Ovary (tissue), 9 donors: Measurements from ENCODE around the gene CENPX. TPM values are rescaled to one million over a fixed set of nuclear protein-coding genes. Genes with fewer than 3 reads are reported as not detected.
A peak's percentile ranks its signal among the peaks of the same experiment; 100 is the strongest.

ENCODE experiments used
- DNase-seq, 5 donors: peaks; one replicate each; pipeline ENCODE4 v3.0.0-alpha.2; 2019 to 2020
- H3K27ac ChIP-seq, 2 donors: fragments of 200-600 bp; one replicate each; pipeline versions ENCODE4 v1.5.1 to v1.8.0; 2019 to 2022
- H3K27me3 ChIP-seq: fragments of 200-600 bp; one replicate; pipeline ENCODE4 v1.8.0; 2022
- H3K36me3 ChIP-seq: fragments of 200-600 bp; sonication (generic); one replicate; pipeline ENCODE4 v1.5.1; 2019
- H3K4me1 ChIP-seq: one replicate; pipeline ENCODE4 v1.8.1; 2013; ENCODE audit warnings: mild to moderate bottlenecking, moderate library complexity; ENCODE audit not compliant: insufficient read depth
- H3K4me3 ChIP-seq: fragments of 200-600 bp; sonication (generic); one replicate; pipeline ENCODE4 v1.5.1; 2017
- H3K9me3 ChIP-seq, 2 donors: fragments of 200-600 bp in 1 of 2; sonication (generic) in 1 of 2; one replicate each; pipeline versions ENCODE4 v1.5.1 to v1.8.1; 2013 to 2019; ENCODE audit warnings: mild to moderate bottlenecking in 1 of 2, moderate library complexity in 1 of 2
- CTCF ChIP-seq, 3 donors: fragments of 450-650 bp in 2 of 3; fragments of 200-600 bp in 1 of 3; IDR thresholded peaks; one replicate each; pipeline versions ENCODE4 v1.5.1 to v1.8.0; 2016 to 2022; ENCODE audit warnings: antibody characterized with exemption in 3 of 3, mild to moderate bottlenecking in 1 of 3
- EP300 ChIP-seq: sonication (generic); formaldehyde crosslinking; IDR thresholded peaks from one replicate; pipeline ENCODE4 v1.6.1; 2017; ENCODE audit warnings: antibody characterized with exemption
- POLR2A ChIP-seq: fragments of 450-650 bp; IDR thresholded peaks from one replicate; pipeline ENCODE4 v1.6.1; 2017; ENCODE audit warnings: antibody characterized with exemption, mild to moderate bottlenecking, moderate library complexity
- WGBS, 3 donors: extraction: QIAGEN DNeasy Blood & Tissue Kit in 1 of 3; methylation state at CpG; one replicate each; pipeline versions ENCODE4 v1.1.5 to v1.1.7; 2013 to 2017; 5-methylcytosine and 5-hydroxymethylcytosine counted together
- intact Hi-C, 4 donors: fragments of 100-400 bp; cut with DNase I; formaldehyde crosslinking; loops; one replicate each; pipeline versions ENCODE4 v1.11.0 to v1.15.1; 2022 to 2023
- polyA plus RNA-seq, 2 donors: library from polyadenylated mRNA; stranded (reverse); fragments of 200-250 nt in 1 of 2; fragments of 350-450 nt in 1 of 2; fragmentation: Illumina TruSeq in 1 of 2; extraction: RNeasy Lipid Tissue Mini Kit (QIAGEN cat#74804) in 1 of 2; gene quantifications; one replicate each; pipeline ENCODE4 v1.2.3, GENCODE V29; 2013 to 2014
- total RNA-seq, 7 donors: library from RNA; depleted of rRNA in 2 of 7; stranded (reverse); fragments of >200 nt in 2 of 7; fragmentation: NEBNext Ultra II Directional in 3 of 7; extraction: Animal tissue kit (Norgen Biotek cat#: 25700) in 3 of 7; gene quantifications; one replicate each; pipeline versions ENCODE4 v1.1.0 to v1.2.4, GENCODE V29; 2016 to 2023
- donor health status: DM: no; HTN: no; CAD: no; lungs with moderate emphysema.
- donor health status: DM: no; HTN: no; CAD: no.
- donor health status: Bipolar disorder and iron deficiency.
- donor health status: DM: yes; HTN: yes; CAD: no.
- donor health status: DM: no; HTN: no; CAD: no.
- donor health status: DM: yes; HTN: yes; CAD: no.

Gene CENPX
- total and polyA plus RNA-seq, 9 donors = 3.3 to 68.8 (median 35.3) TPM

GRCh38 chr17:82055023-82055964 is 32.6 kb upstream of the CENPX start:
- 74 to 80% (median 76%) methylated on average over 26 of the region's 26 CpGs for WGBS, 3 donors
- intact Hi-C loops = loop anchor here in 1 of 4 donors (10.0 kb wide), 1 partner anchor 60 kb away; no protein-coding TSS in a partner anchor
- no peaks in the 10 kb centered on the region for H3K36me3 ChIP-seq
- no peak overlapping the region for H3K4me3 ChIP-seq
- DNase-seq = peak in 1 of 5 donors; percentile 11
- no peak overlapping the region for H3K27ac ChIP-seq
- TF ChIP-seq CTCF (IDR thresholded peaks at IDR 0.05) (no peak), EP300 (no peak), POLR2A (no peak)
- H3K27me3 ChIP-seq = no peaks in the 10 kb centered on the region
- H3K9me3 ChIP-seq = no peaks in the 10 kb centered on the region
- H3K4me1 ChIP-seq = peaks cover 6% of the 10 kb centered on the region

GRCh38 chr17:82054351-82055022 is 31.8 kb upstream of the CENPX start:
- no peaks in the 10 kb centered on the region for H3K9me3 ChIP-seq
- 80 to 85% (median 83%) methylated on average over 36 to 38 of the region's 38 CpGs for WGBS, 3 donors
- H3K27ac ChIP-seq = no peak overlapping the region
- peaks cover 9% of the 10 kb centered on the region for H3K4me1 ChIP-seq
- no peak for TF ChIP-seq POLR2A
- no peak for TF ChIP-seq EP300
- TF ChIP-seq CTCF (IDR thresholded peaks at IDR 0.05) = no peak
- no peaks in the 10 kb centered on the region for H3K27me3 ChIP-seq
- no peak overlapping the region for H3K4me3 ChIP-seq
- intact Hi-C loops = loop anchor here in 1 of 4 donors (10.0 kb wide), 1 partner anchor 60 kb away; no protein-coding TSS in a partner anchor
- H3K36me3 ChIP-seq = no peaks in the 10 kb centered on the region
- peak in 3 of 5 donors; percentile 25 to 38 (median 27) for DNase-seq

- Histone ChIP-seq H3K27ac (no peak overlapping the region), H3K9me3 (no peaks in the 10 kb centered on the region), H3K27me3 (no peaks in the 10 kb centered on the region), H3K36me3 (no peaks in the 10 kb centered on the region), H3K4me1 (peaks cover 9% of the 10 kb centered on the region), H3K4me3 (no peak overlapping the region)
- peak in 2 of 5 donors; percentile 12 to 17 for DNase-seq
- TF ChIP-seq CTCF (IDR thresholded peaks at IDR 0.05) (no peak), POLR2A (no peak), EP300 (no peak)
- intact Hi-C loops = loop anchor here in 1 of 4 donors (10.0 kb wide), 1 partner anchor 59 kb away; no protein-coding TSS in a partner anchor
- WGBS, 3 donors = 88 to 91% (median 90%) methylated on average over 26 to 28 of the region's 28 CpGs
Measured at GRCh38 chr17:82053556-82054263, 31.0 kb upstream of the CENPX start.

GRCh38 chr17:82053130-82053529 is 30.5 kb upstream of the CENPX start:
- WGBS, 3 donors = 76 to 90% (median 83%) methylated on average over 19 of the region's 19 CpGs

More at GRCh38 chr17:82053130-82053529, 30.5 kb upstream of the CENPX start:
- no peak for TF ChIP-seq EP300
- no peak for TF ChIP-seq POLR2A
- TF ChIP-seq CTCF (IDR thresholded peaks at IDR 0.05) = no peak
- H3K36me3 ChIP-seq = no peaks in the 10 kb centered on the region
- peaks cover 9% of the 10 kb centered on the region for H3K4me1 ChIP-seq
- DNase-seq = peak in 2 of 5 donors; percentile 16 to 23
- peak overlapping the region; percentile 59 for H3K4me3 ChIP-seq
- H3K9me3 ChIP-seq = no peaks in the 10 kb centered on the region
- H3K27ac ChIP-seq = no peak overlapping the region
- intact Hi-C loops = loop anchor here in 1 of 4 donors (10.0 kb wide), 1 partner anchor 58 kb away; no protein-coding TSS in a partner anchor
- no peaks in the 10 kb centered on the region for H3K27me3 ChIP-seq
